CD14-positive monocyte (primary cell): ENCODE results near the gene SCN4B. TPM values are rescaled to one million over a fixed set of nuclear protein-coding genes. Genes with fewer than 3 reads are reported as not detected.

ENCODE experiments used
- DNase-seq, 3 donors: peaks; one replicate each; pipeline ENCODE4 v3.0.0-alpha.2; 2011 to 2022
- H2AFZ ChIP-seq: 2 replicates; pipeline ENCODE4 v1.6.0; 2012; ENCODE audit warnings: mild to moderate bottlenecking, low read depth, low read length, inconsistent platforms; ENCODE audit not compliant: insufficient read depth, poor library complexity, severe bottlenecking
- H3K27ac ChIP-seq, 2 donors: 1 replicate in 1 of 2; 2 replicates in 1 of 2; pipeline ENCODE4 v1.5.1; 2012 to 2013; ENCODE audit warnings: low read length in 2 of 2, control low read depth in 1 of 2, inconsistent platforms in 1 of 2, low read depth in 1 of 2, mild to moderate bottlenecking in 1 of 2
- H3K27me3 ChIP-seq, 2 donors: one replicate each; pipeline versions ENCODE4 v1.6.0 to v1.6.1; 2011 to 2013; ENCODE audit warnings: low read length in 2 of 2; ENCODE audit not compliant: control insufficient read depth in 2 of 2, insufficient read depth in 2 of 2
- H3K36me3 ChIP-seq, 2 donors: replicated peaks in 1 of 2; 1 replicate in 1 of 2; 2 replicates in 1 of 2; pipeline versions ENCODE4 v1.5.1 to v1.6.1; 2012 to 2013; ENCODE audit warnings: low read length in 2 of 2, control low read depth in 1 of 2, inconsistent platforms in 1 of 2, mild to moderate bottlenecking in 1 of 2; ENCODE audit not compliant: insufficient read depth in 2 of 2, control insufficient read depth in 1 of 2
- H3K4me1 ChIP-seq, 2 donors: 1 replicate in 1 of 2; 2 replicates in 1 of 2; pipeline versions ENCODE4 v1.5.1 to v1.6.1; 2012 to 2013; ENCODE audit warnings: low read length in 2 of 2, control low read depth in 1 of 2, inconsistent platforms in 1 of 2, mild to moderate bottlenecking in 1 of 2, moderate library complexity in 1 of 2; ENCODE audit not compliant: insufficient read depth in 2 of 2, control insufficient read depth in 1 of 2
- H3K4me2 ChIP-seq: replicated peaks from 2 replicates; pipeline ENCODE3; 2012; ENCODE audit warnings: low read length, moderate library complexity, mild to moderate bottlenecking; ENCODE audit not compliant: poor library complexity, severe bottlenecking; ENCODE audit errors: extremely low read depth
- H3K4me3 ChIP-seq, 3 experiments: fragments of 200-600 bp in 1 of 3; sonication (generic) in 1 of 3; replicated peaks in 1 of 3; 1 replicate in 2 of 3; 2 replicates in 1 of 3; pipeline ENCODE4 v1.5.1; 2011 to 2013; ENCODE audit warnings: low read length in 3 of 3, mild to moderate bottlenecking in 3 of 3, control low read depth in 2 of 3, low read depth in 2 of 3, inconsistent platforms in 1 of 3, moderate library complexity in 1 of 3
- H3K79me2 ChIP-seq: 2 replicates; pipeline ENCODE4 v1.6.0; 2012; ENCODE audit warnings: mild to moderate bottlenecking, control low read depth, inconsistent platforms, low read length, moderate library complexity; ENCODE audit not compliant: insufficient read depth
- H3K9ac ChIP-seq: 2 replicates; pipeline ENCODE4 v1.6.0; 2017; ENCODE audit warnings: low read length, mild to moderate bottlenecking; ENCODE audit not compliant: insufficient read depth, poor library complexity, severe bottlenecking
- H3K9me3 ChIP-seq, 2 donors: replicated peaks in 1 of 2; 1 replicate in 1 of 2; 2 replicates in 1 of 2; pipeline versions ENCODE4 v1.5.1 to v1.6.1; 2012 to 2013; ENCODE audit warnings: low read length in 2 of 2, control low read depth in 1 of 2; ENCODE audit not compliant: control insufficient read depth in 1 of 2, insufficient read depth in 1 of 2
- H4K20me1 ChIP-seq: 2 replicates; pipeline ENCODE4 v1.6.0; 2012; ENCODE audit warnings: mild to moderate bottlenecking, low read length, control low read depth, moderate library complexity; ENCODE audit not compliant: insufficient read depth
- H3K27ac Mint-ChIP-seq, 7 donors: one replicate each; pipeline ENCODE4 v1.8.0; 2020; ENCODE audit warnings: mild to moderate bottlenecking in 7 of 7, mixed read lengths in 7 of 7, moderate library complexity in 6 of 7, inconsistent platforms in 2 of 7
- H3K27me3 Mint-ChIP-seq, 3 donors: one replicate each; pipeline ENCODE4 v1.8.0; 2021 to 2022; ENCODE audit warnings: low read depth in 3 of 3, mild to moderate bottlenecking in 3 of 3, mixed read lengths in 3 of 3, moderate library complexity in 3 of 3, inconsistent platforms in 1 of 3
- H3K36me3 Mint-ChIP-seq, 2 donors: one replicate each; pipeline ENCODE4 v1.8.0; 2020; ENCODE audit warnings: mixed read lengths in 2 of 2, inconsistent platforms in 1 of 2, mild to moderate bottlenecking in 1 of 2
- H3K4me1 Mint-ChIP-seq: one replicate; pipeline ENCODE4 v1.8.0; 2020; ENCODE audit warnings: mild to moderate bottlenecking, mixed read lengths
- H3K4me3 Mint-ChIP-seq, 2 donors: one replicate each; pipeline ENCODE4 v1.8.0; 2020; ENCODE audit warnings: mild to moderate bottlenecking in 2 of 2, mixed read lengths in 2 of 2, moderate library complexity in 1 of 2
- H3K9me3 Mint-ChIP-seq, 7 donors: one replicate each; pipeline ENCODE4 v1.8.0; 2020 to 2022; ENCODE audit warnings: mixed read lengths in 7 of 7, mild to moderate bottlenecking in 6 of 7, moderate library complexity in 6 of 7, inconsistent platforms in 2 of 7
- CTCF ChIP-seq: fragments of 200-600 bp; IDR thresholded peaks from one replicate; pipeline ENCODE4 v1.8.0; 2022; ENCODE audit warnings: antibody characterized with exemption, mild to moderate bottlenecking
- WGBS: methylation state at CpG from one replicate; pipeline ENCODE4 v1.1.5; 2013; ENCODE audit warnings: missing lambda C conversion rate; ENCODE audit not compliant: insufficient coverage; 5-methylcytosine and 5-hydroxymethylcytosine counted together
- intact Hi-C, 2 donors: fragments of 100-400 bp; cut with micrococcal nuclease; formaldehyde crosslinking; loops; one replicate each; pipeline versions ENCODE4 v1.15.0 to v1.15.1; 2023
- polyA plus RNA-seq, 3 donors: library from polyadenylated mRNA; depleted of rRNA in 1 of 3; unstranded in 2 of 3; stranded (reverse) in 1 of 3; fragments of 300-500 nt in 2 of 3; fragments of >200 nt in 1 of 3; fragmentation: Illumina TruSeq in 2 of 3; gene quantifications; 1 replicate in 2 of 3; 2 replicates in 1 of 3; pipeline ENCODE4 v1.2.3, GENCODE V29; 2012 to 2021

SCN4B gene
- polyA plus RNA-seq, 3 donors: 0.76 TPM; not detected in 2

- H3K79me2 ChIP-seq: no peaks in the 10 kb centered on the region
- peaks cover 0 to 5% (median 4%) of the 10 kb centered on the region in 3 donors for H3K27me3 Mint-ChIP-seq
- intact Hi-C loops: no loop called here
- H3K4me2 ChIP-seq: no peak overlapping the region
- H3K27me3 ChIP-seq: no peaks in the 10 kb centered on the region
- no peak overlapping the region for H3K4me3 Mint-ChIP-seq
- DNase-seq: no peak
- no CpG with 5 or more reads among the region's 1 CpG for WGBS
- no peaks in the 10 kb centered on the region for H3K4me1 ChIP-seq
- H3K4me3 ChIP-seq: no peak overlapping the region
- no peak overlapping the region for H2AFZ ChIP-seq
- H3K9me3 Mint-ChIP-seq: no peaks in the 10 kb centered on the region
- no peaks in the 10 kb centered on the region for H3K36me3 ChIP-seq
- no peaks in the 10 kb centered on the region for H4K20me1 ChIP-seq
- no peaks in the 10 kb centered on the region for H3K36me3 Mint-ChIP-seq
- no peak overlapping the region for H3K27ac Mint-ChIP-seq
- H3K27ac ChIP-seq: no peak overlapping the region
- H3K9me3 ChIP-seq: no peaks in the 10 kb centered on the region
- TF ChIP-seq CTCF: no peak
- H3K4me1 Mint-ChIP-seq: peaks cover 13% of the 10 kb centered on the region
- H3K9ac ChIP-seq: no peak overlapping the region
Observed at GRCh38 chr11:118114266-118114665, 38.4 kb downstream of the SCN4B start.

GRCh38 chr11:118112711-118113430 lies 39.8 kb downstream of the SCN4B start:
- no peaks in the 10 kb centered on the region for H3K36me3 Mint-ChIP-seq

More at GRCh38 chr11:118112711-118113430, 39.8 kb downstream of the SCN4B start:
- no peaks in the 10 kb centered on the region for H3K9me3 ChIP-seq
- H3K36me3 ChIP-seq: no peaks in the 10 kb centered on the region
- no peaks in the 10 kb centered on the region for H4K20me1 ChIP-seq
- H3K27me3 ChIP-seq: no peaks in the 10 kb centered on the region
- no peak for TF ChIP-seq CTCF
- no peak overlapping the region for H2AFZ ChIP-seq
- Mint-ChIP-seq H3K27ac (peak overlapping the region in 1 of 7 donors; percentile 23), H3K9me3 (no peaks in the 10 kb centered on the region), H3K4me3 (no peak overlapping the region), H3K27me3 (peaks cover 1 to 5% (median 2%) of the 10 kb centered on the region in 3 donors), H3K4me1 (peaks cover 11% of the 10 kb centered on the region)
- intact Hi-C loops: no loop called here
- 93% methylated on average over 7 of the region's 11 CpGs for WGBS
- H3K9ac ChIP-seq: no peak overlapping the region
- no peak for DNase-seq
- H3K27ac ChIP-seq: no peak overlapping the region
- no peaks in the 10 kb centered on the region for H3K79me2 ChIP-seq
- no peak overlapping the region for H3K4me2 ChIP-seq
- H3K4me3 ChIP-seq: no peak overlapping the region
- H3K4me1 ChIP-seq: no peaks in the 10 kb centered on the region
